Left renal pelvis (tissue), 4 donors: ENCODE data around the gene NT5DC3. TPM values are rescaled to one million over a fixed set of nuclear protein-coding genes. Genes with fewer than 3 reads are reported as not detected.

Experiments
- DNase-seq, 4 donors: peaks; one replicate each; pipeline ENCODE4 v3.0.0-alpha.2; 2013; ENCODE audit warnings: low read depth in 4 of 4, low spot score in 3 of 4
- polyA plus RNA-seq, 4 donors: library from polyadenylated mRNA; unstranded; fragments of 120-200 nt; gene quantifications; one replicate each; pipeline ENCODE4 v1.2.1, GENCODE V29; 2013; ENCODE audit not compliant: insufficient read length in 4 of 4

NT5DC3 gene
- polyA plus RNA-seq, 4 donors: 1.9 to 6.0 (median 4.3) TPM

DNA sequence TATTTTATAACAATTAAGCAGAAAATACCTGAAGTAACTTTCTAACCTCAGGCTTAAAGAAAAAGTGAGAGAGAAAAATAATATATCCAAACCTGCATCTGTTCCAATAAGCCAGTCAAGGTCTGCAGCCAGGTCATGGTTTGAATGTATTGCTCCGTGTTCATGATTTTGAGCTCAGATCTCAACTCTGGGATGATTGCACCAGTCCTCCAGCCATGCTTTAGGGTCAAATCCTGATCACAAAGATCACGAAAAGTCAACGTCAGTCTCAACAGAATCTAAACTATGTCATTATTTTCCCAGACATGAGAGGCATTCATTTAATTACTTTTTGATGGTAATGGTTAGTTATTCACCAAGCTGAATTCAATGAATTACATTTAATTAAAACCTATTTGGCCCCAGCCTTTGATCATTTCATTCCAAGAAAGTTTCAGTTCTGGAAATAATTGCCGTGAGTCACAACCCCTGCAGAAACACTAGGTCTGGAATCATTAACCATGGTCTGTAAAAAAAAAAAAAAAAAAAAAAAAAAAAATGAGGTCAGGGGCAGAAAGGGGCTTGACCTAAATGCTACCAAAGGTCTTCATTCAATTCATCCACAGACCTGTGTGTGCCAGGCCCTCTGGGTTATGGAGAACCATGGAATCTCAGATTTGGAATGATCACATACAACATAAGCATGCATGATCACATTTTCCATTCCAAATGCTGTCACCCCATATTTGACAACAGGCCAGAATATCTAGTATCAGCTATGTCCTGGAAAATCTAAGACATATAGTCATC, 55.6 kb downstream of the NT5DC3 start:
- DNase-seq: no peak

DNA sequence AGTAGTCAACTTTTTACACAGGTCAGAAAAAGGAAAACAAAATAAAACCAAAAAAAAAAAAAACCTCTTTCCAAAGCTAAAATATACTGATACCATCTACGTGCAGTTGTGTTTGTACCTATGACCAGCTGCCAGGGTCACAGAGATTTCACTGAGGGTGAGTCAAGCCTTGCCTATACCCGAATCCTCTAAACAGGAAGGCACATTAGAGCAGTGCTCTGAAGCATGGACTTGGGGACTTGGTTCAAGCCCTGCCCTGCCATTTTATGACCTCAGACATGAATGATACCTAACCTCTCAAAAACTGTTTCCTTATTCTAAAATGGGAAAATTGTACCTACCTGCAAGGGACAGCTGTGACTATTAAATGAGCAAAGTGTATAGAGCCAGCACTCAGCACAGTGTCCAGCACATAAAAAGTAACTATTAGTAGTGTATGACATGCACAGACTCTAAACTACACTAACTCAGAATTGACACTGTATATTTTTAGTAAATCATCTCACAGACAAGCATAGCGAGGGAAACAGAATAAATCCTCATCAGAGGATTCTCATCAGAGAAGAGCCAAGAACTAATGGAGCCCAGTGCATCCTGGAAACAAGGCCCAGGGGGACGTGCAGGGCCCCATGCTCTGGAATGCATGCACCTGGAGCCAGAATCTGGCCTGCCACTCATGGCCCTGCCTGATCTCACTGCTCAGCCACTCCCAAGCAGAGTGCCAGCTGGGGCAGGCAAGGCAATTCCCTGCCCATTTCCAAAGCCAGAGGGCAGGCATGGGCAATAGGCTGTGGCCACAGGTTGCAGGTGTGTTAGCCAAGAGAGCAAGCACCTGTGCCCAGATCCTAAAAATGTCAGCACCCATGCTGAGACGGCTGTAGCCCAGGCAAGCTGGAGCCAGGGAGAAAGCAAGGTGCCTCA, 57.0 kb downstream of the NT5DC3 start:
- no peak for DNase-seq

DNA sequence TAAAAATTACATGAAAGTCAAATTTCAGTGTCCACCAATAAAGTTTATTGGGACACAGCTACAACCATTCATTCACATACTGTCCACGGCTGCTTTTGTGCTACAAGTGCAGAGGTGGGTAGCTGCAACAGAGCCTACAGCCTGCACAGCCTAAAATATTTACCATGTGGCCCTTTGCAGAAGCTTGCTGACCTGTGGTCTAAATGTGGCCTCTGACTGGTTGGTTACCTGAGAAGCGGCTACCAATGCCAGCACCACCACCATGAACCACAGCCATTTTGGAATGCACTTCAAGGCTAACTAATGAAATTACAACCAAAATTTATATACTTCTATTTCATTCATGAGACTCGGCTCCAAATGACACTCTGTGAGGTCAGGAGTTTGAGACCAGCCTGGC, 58.6 kb downstream of the NT5DC3 start:
- no peak for DNase-seq

DNA sequence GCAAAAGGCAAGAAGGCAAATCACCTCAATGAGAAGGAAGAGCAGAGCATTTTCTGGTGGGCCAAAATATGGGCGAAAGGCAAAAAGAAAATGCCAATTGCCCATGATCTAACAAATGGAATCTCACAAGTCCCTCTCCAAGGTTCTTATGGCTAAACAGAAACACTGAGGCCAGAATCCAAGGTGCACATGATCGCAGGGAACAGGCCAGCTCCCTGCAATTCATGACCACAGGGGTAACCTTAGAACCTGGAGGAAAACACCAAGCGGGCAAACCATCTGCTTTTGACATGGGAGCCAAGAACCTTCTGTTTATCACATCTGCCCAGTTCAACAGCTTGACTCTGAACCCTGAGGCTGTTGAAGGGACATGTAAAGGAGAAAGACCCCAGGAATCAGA, 60.0 kb downstream of the NT5DC3 start:
- DNase-seq: no peak

DNA sequence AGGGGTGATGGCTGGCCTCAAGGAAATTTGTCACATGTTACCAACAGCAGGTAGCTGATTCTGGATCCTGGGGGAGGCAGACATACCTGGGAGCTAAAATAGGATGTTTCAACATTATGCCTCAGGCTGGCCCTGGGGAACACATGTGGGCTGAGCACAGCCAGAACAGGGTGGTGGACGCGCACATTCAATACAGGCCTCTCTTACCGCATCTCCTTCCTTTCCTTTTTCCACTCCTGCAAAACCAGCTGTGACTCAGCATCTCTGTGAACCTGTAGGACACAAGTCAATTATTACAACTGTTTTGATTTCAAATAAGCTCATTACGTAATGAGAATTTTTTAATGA, 61.0 kb downstream of the NT5DC3 start:
- no peak for DNase-seq

DNA sequence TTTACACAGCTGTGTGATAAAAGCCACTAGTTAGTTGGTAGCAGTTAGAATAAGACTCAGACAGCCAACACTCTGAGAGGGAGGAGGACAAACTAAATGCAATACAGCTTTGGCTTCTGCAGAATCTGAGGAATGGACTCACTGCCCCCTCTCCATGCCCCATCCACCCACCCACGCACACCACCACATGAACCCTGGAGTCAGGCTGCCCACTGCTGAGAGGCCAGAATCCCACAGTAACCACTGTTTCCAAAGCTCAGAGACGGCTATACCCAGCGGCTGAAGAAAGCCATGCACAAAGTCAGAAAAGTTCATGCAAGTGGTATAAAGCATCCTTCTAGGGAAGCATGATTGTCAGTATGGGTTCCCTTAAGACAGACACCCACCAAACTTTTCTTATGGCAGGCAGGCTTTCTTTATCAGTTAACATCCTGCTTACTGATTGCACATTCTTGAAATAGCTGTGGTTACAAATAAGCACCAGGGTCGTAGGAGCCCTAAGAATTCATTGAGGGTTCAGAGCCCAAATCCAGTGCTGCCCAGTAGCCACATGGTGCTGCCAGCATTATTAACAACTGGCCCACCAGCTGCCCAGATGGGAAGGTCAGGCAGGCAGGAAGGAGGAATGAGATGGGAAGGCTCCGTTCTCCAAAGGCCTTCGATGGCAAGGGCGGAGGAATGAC, 61.5 kb downstream of the NT5DC3 start:
- DNase-seq: no peak

DNA sequence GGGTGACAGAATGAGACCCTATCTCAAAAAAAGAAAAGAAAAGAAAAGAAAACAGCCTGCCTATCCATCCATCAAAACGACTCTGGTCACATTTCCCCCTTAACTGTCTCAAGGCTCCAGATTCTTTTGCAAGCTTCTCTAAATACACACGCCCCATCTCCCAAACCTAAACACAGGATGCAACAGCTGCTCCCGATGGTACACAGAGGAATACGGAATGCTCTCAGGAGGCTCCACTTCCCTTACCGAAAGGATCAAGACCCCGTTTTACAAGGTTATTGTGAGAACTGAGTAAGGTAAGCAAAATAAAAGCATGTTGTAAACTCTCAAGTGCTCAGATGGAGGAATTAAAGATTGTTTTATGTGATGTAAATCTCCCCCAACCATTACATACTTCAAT, 62.3 kb downstream of the NT5DC3 start:
- no peak for DNase-seq

DNA sequence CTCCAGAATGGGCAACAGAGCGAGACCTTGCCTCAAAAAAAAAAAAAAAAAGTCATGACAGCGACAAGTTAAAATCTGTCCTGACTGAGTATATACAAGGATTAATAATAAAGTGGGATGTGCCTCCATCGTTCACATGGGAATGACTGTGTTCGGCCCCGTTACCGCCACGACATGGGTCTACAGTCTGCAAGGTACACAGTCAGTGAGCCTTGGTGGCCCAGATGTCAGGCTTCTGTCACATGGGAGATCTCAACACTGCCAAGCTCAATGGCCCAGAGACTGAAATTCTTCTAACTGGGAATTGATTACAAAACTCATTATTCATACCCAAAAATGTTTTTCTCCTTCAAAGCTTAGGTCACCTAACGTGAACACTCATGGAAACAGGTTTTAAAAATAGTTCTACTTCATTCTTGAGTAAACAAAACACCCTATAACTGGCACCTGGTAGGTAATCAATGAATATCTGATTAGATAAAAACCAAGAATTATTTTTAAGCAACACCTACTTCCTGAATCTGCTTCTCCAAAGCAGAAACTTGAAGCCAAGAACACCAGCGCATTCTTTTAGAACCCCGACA, 66.0 kb downstream of the NT5DC3 start:
- DNase-seq: no peak

DNA sequence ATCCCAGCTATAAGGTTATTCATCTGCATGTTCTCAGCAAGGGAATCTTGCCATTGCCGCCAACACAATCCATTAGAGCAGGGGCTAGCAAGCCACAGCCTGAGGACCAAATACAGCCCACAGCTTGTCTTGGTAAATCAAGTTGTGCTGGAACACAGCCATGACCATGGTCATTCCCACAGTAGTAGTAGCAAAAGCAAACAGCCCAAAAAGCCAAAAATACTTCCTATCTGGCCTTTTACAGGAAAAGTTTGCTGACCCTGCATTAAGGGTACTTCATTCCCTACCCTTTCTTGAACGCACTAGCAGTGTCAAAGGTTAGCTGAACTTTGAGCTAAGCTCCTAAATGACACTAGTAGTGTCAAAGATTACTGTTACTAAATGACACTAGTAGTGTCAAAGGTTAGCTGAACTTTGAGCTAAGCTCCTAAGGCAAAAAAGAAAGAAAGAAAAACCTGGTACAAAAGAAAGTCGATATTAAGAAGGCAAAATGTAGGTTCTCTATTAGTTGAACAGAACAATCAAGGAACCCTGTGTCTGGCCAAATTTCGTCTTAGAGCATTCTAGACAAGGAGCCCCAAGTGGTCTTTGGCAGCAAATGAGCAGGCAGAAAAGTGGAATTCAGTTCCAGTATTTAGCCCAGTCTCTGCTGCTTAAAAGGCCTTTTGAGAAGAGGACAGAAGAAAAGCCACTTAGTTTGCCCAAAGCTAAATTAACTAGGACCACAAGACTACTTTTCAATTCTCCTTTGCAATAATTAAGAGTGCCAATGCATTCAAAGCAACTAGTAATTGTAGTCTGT, 67.7 kb downstream of the NT5DC3 start:
- DNase-seq: no peak

DNA sequence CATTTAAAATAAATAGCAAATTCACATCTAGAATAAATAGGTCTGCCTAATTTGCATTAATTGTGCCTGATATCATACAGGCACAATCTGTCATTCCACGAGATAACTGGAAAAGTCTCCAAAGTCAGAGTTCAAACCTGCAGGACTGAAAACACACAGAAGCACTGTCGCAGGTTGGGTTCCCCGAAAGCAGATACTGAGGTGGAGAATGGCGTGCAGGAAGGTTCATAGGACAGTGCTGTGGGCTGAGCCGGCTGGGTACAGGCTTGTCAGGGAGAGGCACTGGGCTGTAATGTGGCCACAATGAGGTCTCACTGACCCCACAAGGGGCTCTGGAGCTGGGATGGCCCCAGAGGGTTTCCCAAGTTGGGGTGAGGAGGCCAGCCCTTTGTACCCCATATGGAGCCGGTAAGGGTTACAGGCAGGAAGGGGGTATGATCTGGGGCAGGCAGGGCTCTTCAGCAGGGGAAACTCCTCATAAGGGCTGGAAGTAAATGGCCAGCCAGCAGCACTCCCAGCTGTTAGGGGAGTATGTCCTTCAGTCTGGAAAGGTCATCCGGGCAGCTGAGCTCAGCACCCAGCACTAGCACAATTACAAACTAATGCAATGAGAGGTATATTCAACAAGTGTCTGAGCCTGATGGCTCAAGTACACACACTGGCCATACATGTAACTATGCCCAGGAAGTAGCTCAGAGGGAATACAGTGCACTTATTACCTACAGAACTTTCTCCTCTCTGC, 68.5 kb downstream of the NT5DC3 start:
- no peak for DNase-seq

DNA sequence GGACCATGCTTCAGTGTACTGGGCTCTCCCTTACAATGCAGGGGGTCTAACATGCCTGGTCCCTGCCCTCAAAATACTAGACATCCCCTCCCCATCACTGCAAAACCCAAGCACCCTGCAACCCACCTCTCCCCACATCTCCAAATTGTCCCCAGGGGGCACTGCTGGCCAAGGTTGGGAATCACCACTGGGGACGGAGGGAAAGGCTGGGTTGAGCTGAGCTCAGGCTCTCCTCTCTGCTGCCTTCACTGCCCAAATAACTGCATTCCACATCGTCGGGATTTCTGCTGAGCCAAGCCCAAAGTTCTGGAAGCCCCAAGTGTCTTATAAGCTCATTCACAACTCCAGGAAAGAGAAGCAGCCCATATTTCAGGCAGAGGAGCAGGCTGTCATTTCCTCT, 69.6 kb downstream of the NT5DC3 start:
- DNase-seq: no peak

DNA sequence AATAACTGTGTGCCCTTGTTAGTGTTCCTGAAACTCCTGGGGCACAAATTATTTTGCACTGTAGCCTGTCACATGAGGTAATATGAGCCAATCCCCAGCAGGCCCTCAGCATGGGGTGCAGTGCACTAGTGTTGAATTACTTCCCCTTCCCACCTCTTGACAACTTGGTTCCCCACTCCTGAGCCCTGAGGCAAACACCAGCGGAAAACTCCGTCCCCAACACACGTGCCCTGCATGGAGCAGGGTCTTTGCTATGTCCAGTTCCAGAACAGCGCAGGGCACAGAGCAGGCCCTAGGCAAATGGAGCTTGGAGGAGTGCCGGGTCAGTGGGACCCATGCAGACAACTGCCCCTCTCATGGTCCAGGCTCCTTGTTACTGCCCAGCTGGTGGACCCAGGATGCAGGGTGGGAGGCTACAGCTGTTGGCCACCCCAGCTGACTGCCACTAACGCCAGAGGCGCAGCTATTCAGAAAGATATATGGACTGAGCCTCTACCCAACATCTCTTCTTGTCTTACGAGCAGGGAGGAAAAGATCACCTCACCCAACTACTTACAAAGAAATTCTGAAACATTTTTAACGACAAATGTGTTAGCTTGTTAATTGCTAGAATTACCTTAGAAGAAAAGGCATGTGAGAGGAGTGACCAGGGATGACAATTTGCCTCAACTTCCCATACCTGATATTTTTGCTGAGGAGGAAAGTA, 71.6 kb downstream of the NT5DC3 start:
- DNase-seq: no peak

DNA sequence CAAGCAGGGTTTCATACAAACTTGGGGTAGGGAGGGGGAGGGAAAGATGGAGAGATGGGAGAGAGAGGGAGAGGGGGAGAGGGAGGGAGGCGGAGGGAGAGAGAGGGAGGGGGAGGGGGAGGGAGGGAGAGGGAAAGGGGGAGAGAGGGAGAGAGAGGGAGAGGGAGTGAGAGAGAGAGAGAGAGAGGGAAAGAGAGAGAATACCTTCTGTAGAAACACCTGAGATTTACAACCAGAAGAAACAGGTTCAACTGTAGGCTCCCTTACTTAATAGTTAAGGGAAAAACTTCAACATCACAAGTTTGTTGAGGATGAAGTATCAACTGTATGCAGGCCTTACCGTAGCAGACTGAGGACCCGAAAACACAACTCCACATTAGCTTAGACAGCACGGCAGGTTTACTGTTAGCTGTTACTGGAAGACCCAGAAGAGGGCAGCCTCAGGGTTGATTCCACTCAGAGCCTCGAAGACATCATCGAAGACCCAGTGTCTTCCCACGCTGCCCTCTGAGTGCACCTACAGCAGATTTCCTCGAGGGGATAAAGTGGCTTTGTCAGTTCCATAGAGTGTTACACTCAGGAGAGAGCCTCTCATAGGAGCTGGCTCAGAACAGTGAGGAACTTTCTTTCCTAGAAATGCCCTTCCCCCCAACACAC, 72.4 kb downstream of the NT5DC3 start:
- DNase-seq: no peak

DNA sequence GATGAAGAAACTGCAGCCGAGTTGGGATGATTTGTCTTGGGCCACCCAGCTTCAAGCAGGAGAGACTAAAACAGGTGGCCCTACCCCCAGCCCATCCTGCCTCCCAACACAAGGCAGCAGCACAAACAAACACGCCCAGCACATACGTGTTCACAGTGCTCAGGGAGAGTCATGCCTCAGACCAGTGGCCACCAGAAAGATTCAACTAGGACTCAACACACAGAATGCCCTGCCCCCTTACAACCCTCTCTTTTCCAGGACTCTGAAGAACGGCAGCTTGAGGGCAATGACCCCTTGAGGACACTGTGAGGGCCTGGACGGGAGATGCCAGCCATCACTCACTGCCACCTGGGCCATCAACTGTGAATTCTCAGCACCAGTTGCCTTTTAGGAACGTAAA, 75.0 kb downstream of the NT5DC3 start:
- DNase-seq: no peak

DNA sequence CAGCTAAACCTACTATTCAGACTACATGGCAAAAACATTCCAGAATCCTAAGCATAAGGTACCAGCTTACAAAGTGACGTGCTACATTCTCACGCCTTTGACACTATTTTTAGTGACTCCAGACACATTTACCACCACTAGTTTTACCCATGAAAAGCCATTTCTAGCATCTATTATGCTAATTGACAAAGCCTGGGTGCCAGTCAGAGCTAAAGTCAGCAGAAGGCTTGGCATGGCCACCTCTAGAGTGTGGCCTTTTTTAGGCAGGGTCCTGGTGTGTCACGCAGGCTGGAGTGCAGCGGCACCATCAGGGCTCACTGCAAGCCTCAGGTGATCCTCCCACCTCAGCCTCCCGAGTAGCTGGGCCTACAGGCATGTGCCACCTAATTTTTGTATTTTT, 75.7 kb downstream of the NT5DC3 start:
- no peak for DNase-seq

DNA sequence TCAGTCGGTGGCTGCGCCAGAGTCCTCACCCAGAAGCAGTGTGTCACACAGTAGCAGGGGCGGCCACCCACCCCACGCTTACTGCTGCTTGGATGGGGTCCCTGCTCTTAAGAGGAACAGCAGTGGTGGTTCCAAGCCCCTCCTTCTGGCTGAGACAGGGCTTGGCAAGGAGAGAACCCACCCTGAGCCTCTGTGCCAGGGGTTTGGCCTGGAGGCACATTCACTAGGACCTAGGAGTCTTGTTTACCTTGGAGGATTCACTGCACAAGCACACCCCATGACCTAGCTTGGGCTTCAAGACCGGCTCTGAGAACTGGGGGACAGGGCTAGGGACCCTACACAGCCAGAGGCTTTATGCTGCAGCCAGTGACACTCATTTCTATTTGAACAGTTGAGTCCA, 78.6 kb downstream of the NT5DC3 start:
- DNase-seq: no peak

DNA sequence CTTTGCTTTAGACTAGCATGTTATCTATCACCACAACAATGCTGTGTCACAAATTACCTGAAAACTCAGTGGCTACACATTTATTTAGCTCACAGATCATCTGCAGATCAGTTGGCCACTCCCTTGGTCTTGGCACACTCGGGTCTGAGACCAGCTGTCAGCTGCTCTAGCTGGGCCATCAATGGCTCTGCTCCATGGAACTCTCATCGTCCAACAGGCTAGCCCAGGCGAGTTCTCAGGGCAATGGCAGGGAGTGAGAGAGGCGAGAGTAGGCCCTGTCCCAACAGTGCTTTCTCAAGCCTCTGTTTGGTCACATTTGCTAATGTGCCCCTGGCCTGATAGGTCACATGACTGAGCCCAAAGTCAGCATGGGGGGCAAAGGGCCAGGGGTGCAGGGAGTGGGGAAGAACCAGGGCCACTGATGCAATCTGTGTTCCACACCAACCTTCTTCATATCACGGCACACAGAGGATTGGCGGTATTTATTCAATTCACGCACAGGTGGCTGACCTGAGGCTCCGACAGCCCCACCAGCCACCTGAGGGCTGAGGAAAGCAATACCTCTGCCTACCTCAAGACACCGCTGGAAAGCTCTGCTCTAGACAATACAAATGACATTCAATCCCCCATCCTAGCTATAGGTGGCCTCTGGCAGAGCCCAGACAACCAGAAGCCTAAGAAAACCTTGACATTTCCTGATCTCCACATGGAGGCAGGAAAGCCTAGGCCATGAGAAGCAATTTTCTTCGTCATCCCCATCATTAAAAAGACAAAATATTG, 82.5 kb downstream of the NT5DC3 start:
- DNase-seq: no peak

DNA sequence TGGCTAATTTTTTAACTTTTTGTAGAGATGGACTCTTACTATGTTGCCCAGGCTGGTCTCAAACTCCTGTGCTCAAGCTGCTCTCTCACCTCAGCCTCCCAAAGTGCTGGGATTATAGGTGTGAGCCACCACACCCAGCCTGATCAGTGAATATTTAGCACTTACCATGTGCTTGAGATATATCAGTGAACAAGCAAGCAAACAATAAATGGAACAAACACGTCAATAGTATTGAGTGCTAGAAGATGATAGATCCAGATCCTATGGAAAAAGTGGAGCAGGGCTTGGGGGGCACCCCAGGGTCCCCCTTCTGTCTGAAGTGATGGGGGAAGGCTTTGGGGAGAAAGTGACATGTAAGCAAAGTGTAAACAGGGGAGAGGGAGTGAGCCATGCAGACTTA, 83.8 kb downstream of the NT5DC3 start:
- no peak for DNase-seq
